ENCODE results near the gene TAGLN3. TPM values are rescaled to one million over a fixed set of nuclear protein-coding genes. Genes with fewer than 3 reads are reported as not detected.

The TAGLN3 gene
- total RNA-seq, 3 donors from 2014 or later, result not detected

GRCh38 chr3:112009670-112010069, 10.9 kb downstream of the TAGLN3 start:
- Histone ChIP-seq H3K9me3 (no peaks in the 10 kb centered on the region), H3K4me1 (no peaks in the 10 kb centered on the region), H3K27ac (no peak overlapping the region), H3K27me3 (no peaks in the 10 kb centered on the region), H3K4me3 (no peak overlapping the region), H3K36me3 (no peaks in the 10 kb centered on the region)
- TF ChIP-seq POLR2AphosphoS5 (IDR thresholded peaks at IDR 0.05), result no peak
- no peak for TF ChIP-seq POLR2A (IDR thresholded peaks at IDR 0.05)
- TF ChIP-seq CTCF (IDR thresholded peaks at IDR 0.05), result no peak
- intact Hi-C loops (cut with DNase I; ENCODE audit: low total_unique reads), result no loop called here
- no peak for DNase-seq (ENCODE audit: low spot score in 2 of 2)

- Histone ChIP-seq H3K36me3 (no peaks in the 10 kb centered on the region), H3K9me3 (no peaks in the 10 kb centered on the region), H3K27me3 (no peaks in the 10 kb centered on the region), H3K4me1 (no peaks in the 10 kb centered on the region), H3K4me3 (no peak overlapping the region), H3K27ac (no peak overlapping the region)
- TF ChIP-seq POLR2AphosphoS5 (IDR thresholded peaks at IDR 0.05) (no peak), CTCF (IDR thresholded peaks at IDR 0.05) (no peak), POLR2A (IDR thresholded peaks at IDR 0.05) (no peak)
- no peak for DNase-seq (ENCODE audit: low spot score in 2 of 2)
- intact Hi-C loops (cut with DNase I; ENCODE audit: low total_unique reads), result no loop called here
Observed at GRCh38 chr3:112010636-112011035, 11.9 kb downstream of the TAGLN3 start.

GRCh38 chr3:112011376-112011940, 12.7 kb downstream of the TAGLN3 start:
- no peak overlapping the region for H3K27ac ChIP-seq
- DNase-seq (ENCODE audit: low spot score in 2 of 2), result no peak
- intact Hi-C loops (cut with DNase I; ENCODE audit: low total_unique reads), result no loop called here
- H3K4me3 ChIP-seq, result no peak overlapping the region
- no peaks in the 10 kb centered on the region for H3K4me1 ChIP-seq
- H3K27me3 ChIP-seq, result no peaks in the 10 kb centered on the region
- no peaks in the 10 kb centered on the region for H3K9me3 ChIP-seq
- H3K36me3 ChIP-seq, result no peaks in the 10 kb centered on the region
- TF ChIP-seq POLR2A (IDR thresholded peaks at IDR 0.05) (no peak), POLR2AphosphoS5 (IDR thresholded peaks at IDR 0.05) (no peak), CTCF (IDR thresholded peaks at IDR 0.05) (no peak)

DNA sequence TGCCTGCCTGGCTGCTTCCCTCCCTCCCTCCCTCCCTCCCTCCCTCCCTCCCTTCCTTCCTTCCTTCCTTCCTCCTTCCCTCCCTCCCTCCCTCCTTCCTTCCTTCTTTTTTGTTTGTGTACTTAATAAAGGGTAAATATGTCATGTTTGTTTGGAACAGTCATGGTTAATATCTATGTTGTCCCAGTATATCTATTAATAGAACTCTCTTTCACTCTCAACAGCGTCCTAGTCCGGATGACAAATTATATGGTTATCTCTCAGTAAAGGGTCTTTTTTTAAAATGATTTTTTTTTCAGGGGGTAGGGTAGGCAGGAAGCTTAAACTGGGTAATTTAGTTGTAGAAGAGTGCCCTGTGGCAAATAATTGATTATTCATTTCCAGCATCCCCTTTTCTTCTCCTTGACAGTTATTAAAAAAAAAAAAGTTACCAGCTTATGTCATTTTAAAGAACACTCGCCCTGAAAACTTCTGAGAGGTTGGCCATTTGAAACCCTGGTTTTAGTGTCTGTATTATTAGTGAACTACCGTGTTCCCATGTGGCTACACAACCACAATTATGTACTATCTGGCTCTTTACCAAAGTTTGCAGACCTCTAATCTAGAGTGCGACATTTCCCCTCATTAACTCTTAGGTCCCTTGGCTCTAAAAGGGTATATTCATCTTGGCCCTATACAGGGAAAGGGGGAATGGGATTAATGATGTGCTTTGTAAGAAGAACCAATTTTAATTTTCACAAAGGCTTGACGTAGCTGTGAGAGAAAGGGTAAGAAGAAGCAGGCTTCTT, 13.7 kb downstream of the TAGLN3 start:
- no peak overlapping the region for H3K27ac ChIP-seq
- intact Hi-C loops (cut with DNase I; ENCODE audit: low total_unique reads), result no loop called here
- DNase-seq (ENCODE audit: low spot score in 2 of 2), result no peak
- H3K9me3 ChIP-seq, result no peaks in the 10 kb centered on the region
- H3K4me1 ChIP-seq, result no peaks in the 10 kb centered on the region
- no peak overlapping the region for H3K4me3 ChIP-seq
- no peaks in the 10 kb centered on the region for H3K36me3 ChIP-seq
- no peaks in the 10 kb centered on the region for H3K27me3 ChIP-seq
- no peak for TF ChIP-seq POLR2A (IDR thresholded peaks at IDR 0.05)
- TF ChIP-seq POLR2AphosphoS5 (IDR thresholded peaks at IDR 0.05), result no peak
- no peak for TF ChIP-seq CTCF (IDR thresholded peaks at IDR 0.05)

DNA sequence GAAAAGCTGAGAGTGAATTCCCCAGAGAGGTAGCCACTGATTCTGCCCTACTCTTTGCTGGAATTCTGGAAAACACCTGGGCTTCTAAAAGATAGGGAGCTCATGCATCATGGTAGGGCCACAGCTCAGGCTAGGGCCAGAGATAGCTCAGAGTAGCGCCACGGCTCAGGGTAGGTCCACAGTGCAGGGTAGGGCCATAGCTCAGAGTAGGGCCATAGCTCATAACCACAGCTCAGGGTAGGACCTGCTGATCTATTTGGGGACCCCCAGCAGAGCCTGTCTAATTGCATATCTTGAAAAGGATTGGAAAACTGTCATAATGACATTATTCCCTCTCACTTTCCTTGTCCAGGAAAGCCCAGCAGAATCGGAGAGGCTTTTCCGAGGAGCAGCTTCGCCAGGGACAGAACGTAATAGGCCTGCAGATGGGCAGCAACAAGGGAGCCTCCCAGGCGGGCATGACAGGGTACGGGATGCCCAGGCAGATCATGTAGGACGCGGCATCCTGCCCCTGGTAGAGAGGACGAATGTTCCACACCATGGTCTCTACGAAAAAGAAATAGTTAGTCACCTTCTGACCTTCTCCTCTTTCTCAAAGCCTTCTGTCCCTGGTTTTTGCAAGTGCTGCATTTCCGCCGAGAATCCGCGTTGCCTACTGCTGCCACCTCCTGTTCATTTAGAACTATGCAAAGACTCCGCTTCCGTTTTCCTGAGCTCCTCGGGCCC, 14.5 kb downstream of the TAGLN3 start:
- no peaks in the 10 kb centered on the region for H3K4me1 ChIP-seq
- TF ChIP-seq POLR2AphosphoS5 (IDR thresholded peaks at IDR 0.05) (no peak), POLR2A (IDR thresholded peaks at IDR 0.05) (no peak), CTCF (IDR thresholded peaks at IDR 0.05) (peak in 2 of 3 donors; percentile 49 to 58)
- no peaks in the 10 kb centered on the region for H3K27me3 ChIP-seq
- DNase-seq (ENCODE audit: low spot score in 2 of 2), result peak in 1 of 2 donors; percentile 22
- intact Hi-C loops (cut with DNase I; ENCODE audit: low total_unique reads), result no loop called here
- H3K4me3 ChIP-seq, result no peak overlapping the region
- H3K27ac ChIP-seq, result peak overlapping the region in 1 of 2 donors; percentile 9
- no peaks in the 10 kb centered on the region for H3K9me3 ChIP-seq
- no peaks in the 10 kb centered on the region for H3K36me3 ChIP-seq
